ENCODE results near the gene SLC25A21.
"Not testable (repeated sequence)": the region's sequence is repeated elsewhere in the genome, so short reads cannot be mapped to it uniquely, and the experiment has no call there.

SLC25A21 gene

DNA sequence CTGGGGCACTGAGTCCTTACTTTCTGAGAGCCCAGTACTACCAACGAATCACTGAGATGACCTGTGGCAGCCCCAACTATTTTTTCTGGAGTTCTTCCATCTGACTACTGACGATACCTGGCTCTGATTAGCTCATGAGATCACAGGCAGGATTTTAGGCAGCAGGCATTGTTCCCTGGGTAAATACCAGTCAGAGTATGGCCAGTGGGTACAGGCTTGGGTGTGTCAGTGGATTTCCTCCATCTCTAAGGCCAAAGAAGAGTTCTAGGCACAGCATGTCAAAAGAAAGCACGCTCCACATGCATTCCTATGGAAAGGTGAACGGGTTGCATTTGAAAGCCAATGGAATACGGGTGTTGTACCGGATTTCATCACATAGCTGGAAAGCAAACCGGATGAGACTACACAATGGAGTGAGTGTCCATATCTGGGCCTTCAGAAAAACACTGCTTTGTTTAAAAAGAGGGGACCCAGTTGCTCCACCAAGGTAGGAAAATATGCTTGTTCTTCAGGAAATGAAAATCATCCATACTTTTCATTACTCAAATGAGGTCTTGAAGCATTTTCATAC lies 455.7 kb downstream of the SLC25A21 start:
- H3K4me3 ChIP-seq (ENCODE audit: low read length): no peak overlapping the region
- TF ChIP-seq, protein P1, sequence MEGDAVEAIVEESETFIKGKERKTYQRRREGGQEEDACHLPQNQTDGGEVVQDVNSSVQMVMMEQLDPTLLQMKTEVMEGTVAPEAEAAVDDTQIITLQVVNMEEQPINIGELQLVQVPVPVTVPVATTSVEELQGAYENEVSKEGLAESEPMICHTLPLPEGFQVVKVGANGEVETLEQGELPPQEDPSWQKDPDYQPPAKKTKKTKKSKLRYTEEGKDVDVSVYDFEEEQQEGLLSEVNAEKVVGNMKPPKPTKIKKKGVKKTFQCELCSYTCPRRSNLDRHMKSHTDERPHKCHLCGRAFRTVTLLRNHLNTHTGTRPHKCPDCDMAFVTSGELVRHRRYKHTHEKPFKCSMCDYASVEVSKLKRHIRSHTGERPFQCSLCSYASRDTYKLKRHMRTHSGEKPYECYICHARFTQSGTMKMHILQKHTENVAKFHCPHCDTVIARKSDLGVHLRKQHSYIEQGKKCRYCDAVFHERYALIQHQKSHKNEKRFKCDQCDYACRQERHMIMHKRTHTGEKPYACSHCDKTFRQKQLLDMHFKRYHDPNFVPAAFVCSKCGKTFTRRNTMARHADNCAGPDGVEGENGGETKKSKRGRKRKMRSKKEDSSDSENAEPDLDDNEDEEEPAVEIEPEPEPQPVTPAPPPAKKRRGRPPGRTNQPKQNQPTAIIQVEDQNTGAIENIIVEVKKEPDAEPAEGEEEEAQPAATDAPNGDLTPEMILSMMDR (conservative IDR thresholded peaks at IDR 0.05; ENCODE audit: low read depth, low read length): no peak
- no peak for DNase-seq (ENCODE audit: low read depth)

DNA sequence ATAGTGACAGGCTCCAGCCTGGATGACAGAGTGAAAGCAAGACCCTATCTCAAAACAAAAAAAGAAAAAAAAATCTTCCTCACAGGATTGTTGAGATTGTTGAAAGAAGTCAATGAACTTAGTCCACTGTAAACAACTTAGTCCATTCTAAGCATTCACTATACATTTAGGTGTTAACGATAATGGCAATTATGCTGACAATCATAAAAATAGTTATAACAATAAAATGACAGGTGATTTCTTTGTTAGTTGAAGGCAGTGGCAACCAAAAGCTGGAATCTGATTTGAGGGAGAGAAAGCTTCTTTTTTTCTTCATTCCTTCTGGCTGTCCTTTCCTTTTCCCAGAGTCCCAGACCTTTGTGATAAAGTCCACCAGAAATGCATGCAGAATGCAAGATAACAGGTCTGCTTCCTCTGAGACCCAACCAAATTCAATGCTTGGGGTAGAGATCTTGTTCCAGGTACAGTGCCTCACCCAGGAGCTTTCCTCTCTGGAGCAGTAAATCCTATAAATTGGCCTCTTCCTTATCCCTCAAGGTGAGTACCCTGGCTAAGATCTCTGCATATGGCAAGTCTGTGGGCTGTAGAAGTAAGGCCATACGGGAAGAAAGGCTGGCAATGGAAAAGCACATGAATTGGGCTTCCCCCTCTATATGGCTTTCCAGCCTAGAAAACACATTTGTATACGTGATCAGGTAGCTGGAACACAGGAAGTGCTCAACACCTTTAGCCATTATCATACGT lies 458.3 kb downstream of the SLC25A21 start:
- TF ChIP-seq, protein P1 (conservative IDR thresholded peaks at IDR 0.05; ENCODE audit: low read depth, low read length): no peak
- H3K4me3 ChIP-seq (ENCODE audit: low read length): no peak overlapping the region
- DNase-seq (ENCODE audit: low read depth): no peak

DNA sequence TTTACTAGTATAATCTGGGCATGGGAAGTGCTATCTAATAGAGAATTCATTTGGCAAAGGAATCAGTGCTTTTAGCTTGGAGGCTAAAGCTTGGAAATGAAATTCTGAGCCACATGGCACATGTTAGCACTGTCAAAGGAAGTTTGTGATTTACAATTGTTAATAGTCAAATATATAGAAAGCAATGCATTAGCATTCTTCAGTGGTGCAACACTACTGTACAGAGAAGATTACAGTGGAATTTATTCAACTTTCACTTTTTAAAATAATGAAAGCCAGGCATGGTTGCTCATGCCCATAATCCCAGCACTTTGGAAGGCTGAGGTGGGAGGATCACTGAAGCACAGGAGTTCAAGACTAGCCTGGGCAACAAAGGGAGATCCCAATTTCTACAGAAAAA lies 464.8 kb downstream of the SLC25A21 start:
- TF ChIP-seq, protein P1 (conservative IDR thresholded peaks at IDR 0.05; ENCODE audit: low read depth, low read length): no peak
- H3K4me3 ChIP-seq (ENCODE audit: low read length): no peak overlapping the region
- no peak for DNase-seq (ENCODE audit: low read depth)

GRCh38 chr14:36702474-36702873 lies 469.9 kb downstream of the SLC25A21 start:
- TF ChIP-seq, protein P1 (conservative IDR thresholded peaks at IDR 0.05; ENCODE audit: low read depth, low read length): no peak
- H3K4me3 ChIP-seq (ENCODE audit: low read length): no peak overlapping the region
- DNase-seq (ENCODE audit: low read depth): no peak

DNA sequence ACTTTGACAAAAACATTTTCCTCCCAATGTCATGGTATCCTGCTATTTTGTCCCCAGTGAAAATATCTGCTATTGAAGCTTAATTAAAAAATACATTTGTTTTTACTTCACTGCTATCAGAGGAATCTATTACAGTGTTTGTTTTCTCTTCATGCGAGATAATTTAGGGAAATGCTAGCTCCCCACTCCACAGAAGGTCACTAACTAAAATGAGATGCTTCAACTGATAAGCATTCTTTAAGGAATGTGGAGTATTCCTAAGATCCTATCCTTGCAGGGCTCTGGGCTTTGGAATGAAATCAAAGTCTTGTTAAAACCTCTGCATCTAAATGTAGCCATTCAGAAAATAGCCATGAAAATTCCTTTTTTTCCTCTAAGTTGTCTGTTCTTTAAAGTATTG lies 471.3 kb downstream of the SLC25A21 start:
- TF ChIP-seq, protein P1 (conservative IDR thresholded peaks at IDR 0.05; ENCODE audit: low read depth, low read length): no peak
- no peak for DNase-seq (ENCODE audit: low read depth)
- no peak overlapping the region for H3K4me3 ChIP-seq (ENCODE audit: low read length)

- no peak overlapping the region for H3K4me3 ChIP-seq (ENCODE audit: low read length)
- no peak for DNase-seq (ENCODE audit: low read depth)
- TF ChIP-seq, protein P1 (conservative IDR thresholded peaks at IDR 0.05; ENCODE audit: low read depth, low read length): no peak
Observed at GRCh38 chr14:36700651-36701050, 471.8 kb downstream of the SLC25A21 start.

- H3K4me3 ChIP-seq (ENCODE audit: low read length); DNase-seq (ENCODE audit: low read depth): not testable (repeated sequence)
Observed at GRCh38 chr14:36699420-36699819, 473.0 kb downstream of the SLC25A21 start.
